CD4-positive, alpha-beta T cell treated with Interferon gamma for 1 hour (primary cell): Measurements from ENCODE around the gene ZNF432.
"Not testable (repeated sequence)": the region's sequence is repeated elsewhere in the genome, so short reads cannot be mapped to it uniquely, and the experiment has no call there.

Source experiments
- DNase-seq: peaks from one replicate; pipeline ENCODE4 v3.0.0-alpha.2; 2020

Gene ZNF432

DNA sequence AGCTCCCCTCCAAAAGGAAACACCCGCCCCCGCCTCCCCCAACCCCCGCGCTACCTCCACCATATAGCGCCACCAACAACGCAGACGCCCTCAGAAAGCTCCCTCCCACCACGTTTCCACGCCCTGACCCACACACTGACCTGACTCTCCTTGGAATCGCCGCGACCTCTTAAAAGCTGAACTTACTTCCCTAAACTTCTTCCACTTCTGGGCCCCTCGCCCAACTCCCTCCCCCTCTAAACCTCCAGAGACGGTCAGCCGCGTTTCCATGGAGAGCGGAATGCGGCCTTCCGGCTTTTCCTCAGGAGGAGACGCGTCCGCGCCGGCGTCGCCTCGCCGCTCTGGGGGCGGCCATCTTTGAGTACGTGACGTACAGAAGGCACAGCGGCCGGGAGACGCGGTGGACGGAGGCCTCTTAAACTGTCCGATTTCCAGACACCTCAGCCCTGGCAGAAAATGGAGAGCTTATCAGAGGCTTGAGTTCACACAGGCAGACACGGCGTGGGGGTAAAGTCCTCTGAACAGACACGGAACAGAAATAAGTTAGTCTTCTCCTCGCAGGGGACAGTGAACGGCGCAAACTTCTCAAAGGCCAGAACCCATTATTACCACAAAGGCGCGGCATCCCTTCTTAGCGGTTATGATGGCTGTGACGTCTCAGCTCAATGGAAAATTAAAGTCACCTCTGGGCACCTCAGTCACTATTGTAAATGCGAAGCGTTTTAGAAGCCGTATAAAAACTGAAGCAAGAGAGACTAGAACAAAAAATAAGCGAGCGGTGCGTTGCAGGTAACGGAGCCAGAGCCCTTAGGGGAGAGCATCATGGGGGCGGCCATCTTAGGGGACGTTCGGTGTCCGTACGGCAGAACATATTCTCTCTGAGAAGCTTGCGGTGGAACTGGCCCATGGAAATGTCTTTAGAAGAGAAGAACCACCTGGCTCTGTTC lies at the start of gene ZNF432:
Gene ZNF432, minus strand, starts transcription at position 284 of the 947 bp plus-strand sequence. CDS start 1,970 bp downstream, outside the sequence.
- peak; percentile 84 for DNase-seq

DNA sequence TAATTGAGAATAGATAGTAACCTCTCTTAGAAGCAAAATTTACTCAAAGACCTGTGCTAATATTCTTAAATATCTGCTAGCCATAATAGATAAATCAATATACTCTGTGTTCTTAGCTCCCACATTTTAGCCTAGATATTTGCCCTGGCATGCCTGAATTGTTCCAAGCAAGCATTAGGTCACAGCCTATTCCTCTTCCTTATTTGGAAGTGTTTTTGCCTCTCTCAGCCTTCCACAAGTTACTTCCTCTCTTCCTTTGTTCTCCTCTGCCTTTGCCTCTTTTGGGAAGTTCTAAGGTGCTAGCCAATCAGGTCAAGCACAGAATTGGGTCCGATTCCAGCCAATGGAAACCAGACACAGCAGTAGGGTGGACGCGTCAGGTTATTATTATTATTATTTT lies 47.8 kb upstream of the ZNF432 start:
- DNase-seq, result not testable (repeated sequence)

DNA sequence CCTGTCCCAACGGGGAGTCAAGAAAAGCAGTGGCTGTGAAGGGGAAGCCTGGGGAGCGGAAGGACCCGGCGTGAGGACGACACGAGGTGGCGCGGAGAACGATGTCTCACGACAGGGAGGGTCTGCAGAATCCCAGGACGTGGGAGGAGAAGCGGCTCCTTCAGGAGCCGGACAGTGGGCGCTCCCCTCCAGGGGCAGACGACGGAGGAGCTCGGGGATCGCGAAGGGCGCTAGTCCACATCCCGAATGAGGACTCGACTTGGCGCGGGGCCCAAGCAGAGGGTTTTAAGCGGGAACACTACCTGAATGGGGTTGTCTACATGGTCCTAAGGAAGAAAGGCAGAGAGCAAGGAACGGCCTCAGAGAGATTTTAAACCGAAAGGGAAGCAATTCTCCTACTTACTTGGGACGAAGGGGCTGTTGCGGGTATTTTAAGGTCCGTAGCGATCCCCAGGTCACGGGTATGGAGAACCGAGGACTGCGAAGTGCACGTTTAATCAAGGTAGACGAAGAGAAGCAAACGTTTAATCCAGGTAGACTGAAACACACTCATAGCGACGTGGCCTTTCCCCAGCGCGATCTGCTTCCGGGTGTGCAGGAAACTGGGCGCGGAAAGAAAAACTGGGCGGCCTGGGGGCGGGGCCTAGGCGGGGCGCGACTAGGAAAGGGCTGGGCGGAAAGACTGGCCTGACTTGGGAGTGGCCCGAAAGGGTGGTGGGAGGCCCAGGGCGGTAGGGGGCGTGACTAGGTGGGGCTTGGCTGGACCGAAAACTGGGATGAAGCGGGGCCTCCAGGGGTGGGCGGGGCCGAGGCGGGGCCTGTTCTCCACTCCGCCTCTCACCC lies 46.8 kb upstream of the ZNF432 start, which contains the start of gene ZNF841:
Gene ZNF841, minus strand, starts transcription at position 594 of the 843 bp plus-strand sequence. CDS start 10,964 bp downstream, outside the sequence.
- DNase-seq, result peak; percentile 87

DNA sequence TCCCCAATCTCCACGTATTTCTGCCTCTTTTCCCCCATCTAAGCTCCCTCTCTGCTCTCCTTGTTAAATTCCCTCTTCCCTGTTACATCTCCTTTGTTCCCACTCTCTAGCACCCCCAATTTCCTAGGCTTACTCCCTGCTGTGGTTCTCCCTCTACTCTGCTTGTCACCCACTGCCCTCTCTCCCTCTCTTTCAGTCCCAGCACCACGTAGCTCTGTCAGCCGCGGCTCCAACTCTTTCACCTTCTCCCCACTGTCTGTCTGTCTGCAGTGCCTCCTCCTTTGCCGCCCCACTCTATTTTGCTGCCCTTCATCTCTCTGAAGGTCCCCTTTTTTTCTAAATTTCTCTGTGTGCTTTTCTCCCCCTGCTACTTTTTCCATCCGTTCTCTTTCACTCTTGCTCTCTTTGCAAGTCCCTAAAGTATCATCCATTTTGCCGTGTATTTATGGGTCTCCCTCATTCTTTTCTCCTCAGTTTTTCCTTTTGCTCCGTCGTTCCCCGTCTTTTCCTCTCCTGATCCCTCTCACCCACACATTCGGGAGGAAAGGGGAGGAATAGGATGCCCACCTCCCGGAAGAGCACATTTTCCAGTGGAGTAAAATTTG lies 46.0 kb upstream of the ZNF432 start:
- no peak for DNase-seq

DNA sequence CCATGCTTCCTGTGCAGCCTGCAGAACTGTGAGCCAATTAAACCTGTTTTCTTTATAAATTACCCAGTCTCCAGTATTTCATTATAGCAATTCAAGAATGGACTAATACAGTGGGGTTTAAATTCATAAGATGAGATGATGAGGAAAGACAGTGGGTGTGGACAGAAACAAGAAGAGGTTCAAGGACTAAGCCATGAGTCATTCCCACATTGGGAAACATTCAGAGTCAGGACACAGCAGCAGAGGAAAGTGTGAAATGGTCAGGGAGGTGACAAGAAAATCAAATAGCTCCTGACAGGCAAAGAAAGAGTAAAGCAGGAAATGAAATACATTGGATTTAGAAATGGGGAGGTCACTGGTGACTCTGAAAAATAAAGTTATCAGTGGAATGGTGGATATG lies 37.8 kb upstream of the ZNF432 start:
- no peak for DNase-seq

DNA sequence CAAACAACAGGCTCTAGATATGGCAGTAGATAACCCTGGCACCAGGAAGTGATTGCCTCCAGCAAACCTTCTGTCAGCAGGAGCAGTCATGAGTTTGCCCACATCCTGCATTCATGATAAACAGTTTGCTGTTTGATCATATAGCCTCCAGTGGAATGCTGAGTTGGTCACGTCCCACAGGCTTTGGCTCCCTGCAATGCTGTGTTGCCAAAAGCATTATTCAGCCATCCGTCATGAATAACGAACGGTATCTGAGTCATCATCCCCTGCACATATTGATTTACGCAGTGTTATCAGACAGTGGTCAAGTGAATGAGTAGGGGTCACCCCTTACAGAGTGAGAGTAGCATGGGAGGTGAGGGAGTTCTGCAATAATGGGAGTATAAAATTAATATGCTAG lies 21.9 kb upstream of the ZNF432 start:
- DNase-seq, result no peak

DNA sequence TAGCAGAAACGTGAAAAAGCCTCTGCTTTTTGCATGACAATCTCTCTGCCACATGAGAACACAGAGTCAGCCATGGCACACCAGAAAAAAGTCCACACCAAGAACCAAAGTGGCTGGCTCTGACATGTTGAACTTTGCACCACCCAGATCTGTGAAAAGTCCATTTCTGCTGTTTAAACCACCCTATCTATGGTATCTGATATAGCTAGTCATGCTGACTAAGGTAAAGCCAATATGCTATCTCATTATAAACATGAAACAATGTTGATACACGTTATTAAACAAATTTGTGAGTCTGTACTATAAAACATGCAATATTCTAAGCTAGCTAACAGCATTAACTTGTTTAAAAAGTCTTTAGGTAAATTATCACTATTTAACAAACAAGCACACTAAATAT lies 21.0 kb upstream of the ZNF432 start:
- no peak for DNase-seq

DNA sequence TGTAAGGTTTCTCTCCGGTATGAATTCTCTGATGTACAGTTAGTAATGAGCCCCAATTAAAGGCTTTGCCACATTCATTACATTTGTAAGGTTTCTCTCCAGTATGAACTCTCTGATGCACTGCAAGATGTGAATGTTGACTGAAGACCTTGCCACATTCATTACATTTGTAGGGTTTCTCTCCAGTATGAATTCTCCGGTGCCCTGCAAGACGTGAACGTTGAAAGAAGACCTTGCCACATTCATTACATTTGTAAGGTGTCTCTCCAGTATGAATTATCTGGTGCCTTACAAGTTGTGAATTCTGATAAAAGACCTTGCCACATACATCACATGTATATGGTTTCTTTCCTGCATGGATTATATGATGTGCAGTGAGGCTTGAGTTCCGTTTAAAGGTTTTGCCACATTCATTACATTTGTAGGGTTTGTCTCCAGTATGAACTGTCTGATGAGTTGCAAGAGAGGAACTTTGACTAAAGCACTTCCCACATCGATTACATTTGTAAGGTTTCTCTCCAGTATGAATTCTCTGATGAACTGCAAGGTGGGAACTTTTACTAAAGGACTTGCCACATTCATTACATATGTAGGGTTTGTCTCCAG lies 17.7 kb upstream of the ZNF432 start:
- DNase-seq, result no peak

DNA sequence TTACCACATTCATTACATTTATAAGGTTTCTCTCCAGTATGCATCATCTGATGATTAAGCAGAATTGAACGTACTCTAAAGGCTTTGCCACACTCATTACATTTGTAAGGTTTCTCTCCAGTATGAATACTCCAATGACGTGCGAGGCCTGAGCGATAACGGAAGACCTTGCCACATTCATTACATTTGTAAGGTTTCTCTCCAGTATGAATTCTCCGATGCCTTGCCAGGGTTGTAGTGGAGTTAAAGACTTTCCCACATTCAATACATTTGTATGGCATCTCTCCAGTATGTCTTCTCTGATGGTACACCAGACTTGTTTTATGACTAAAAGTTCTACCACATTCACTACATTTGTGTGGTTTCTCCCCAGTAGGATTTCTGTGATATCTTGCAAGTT lies 16.8 kb upstream of the ZNF432 start:
- DNase-seq, result no peak

DNA sequence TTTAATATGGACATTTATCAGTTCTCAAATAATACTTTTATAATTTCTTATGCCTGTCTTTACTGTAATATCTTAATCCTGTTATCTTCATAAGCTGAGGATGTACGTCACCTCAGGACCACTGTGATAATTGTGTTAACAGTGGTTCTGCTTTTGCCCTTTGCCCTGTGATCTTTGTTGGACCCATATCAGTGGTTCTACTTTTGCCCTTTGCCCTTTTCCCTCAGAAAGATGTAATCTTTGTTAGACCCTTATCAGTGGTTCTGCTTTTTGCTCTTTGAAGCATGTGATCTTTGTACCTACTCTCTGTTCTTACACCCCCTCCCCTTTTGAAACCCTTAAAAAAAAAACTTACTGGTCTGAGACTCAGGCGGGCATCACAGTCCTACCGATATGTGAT lies 7.8 kb upstream of the ZNF432 start:
- not testable (repeated sequence) for DNase-seq

DNA sequence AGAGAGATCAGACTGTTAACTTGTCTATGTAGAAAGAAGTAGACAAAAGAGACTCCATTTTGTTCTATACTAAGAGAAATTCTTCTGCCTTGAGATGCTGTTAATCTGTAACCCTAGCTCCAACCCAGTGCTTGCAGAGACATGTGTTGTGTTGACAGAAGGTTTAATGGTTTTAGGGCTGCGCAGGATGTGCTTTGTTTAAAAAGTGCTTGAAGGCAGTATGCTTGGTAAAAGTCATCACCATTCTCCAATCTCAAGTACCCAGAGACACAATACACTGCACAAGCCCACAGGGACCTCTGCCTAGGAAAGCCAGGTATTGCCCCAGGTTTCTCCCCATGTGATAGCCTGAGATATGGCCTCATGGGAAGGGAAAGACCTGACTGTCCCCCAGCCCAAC lies 3.1 kb upstream of the ZNF432 start:
- not testable (repeated sequence) for DNase-seq

DNA sequence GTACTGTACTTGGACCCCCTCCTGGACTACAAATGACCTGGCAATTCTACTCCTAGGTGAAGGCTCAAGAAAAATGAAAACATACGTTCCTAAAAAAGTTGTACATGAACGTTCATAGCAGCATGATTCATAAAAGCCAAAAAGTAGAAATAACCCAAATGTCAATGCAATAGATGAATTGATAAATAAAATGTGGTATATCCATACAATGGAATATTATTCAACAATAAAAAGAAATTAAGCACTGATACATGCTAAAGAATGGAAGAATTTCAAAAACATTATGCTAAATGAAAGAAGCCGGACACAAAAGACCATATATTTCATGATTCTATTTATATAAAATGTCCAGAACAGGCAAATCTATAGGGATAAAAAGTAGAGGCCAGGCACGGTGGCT lies 9.5 kb downstream of the ZNF432 start:
- DNase-seq, result no peak

DNA sequence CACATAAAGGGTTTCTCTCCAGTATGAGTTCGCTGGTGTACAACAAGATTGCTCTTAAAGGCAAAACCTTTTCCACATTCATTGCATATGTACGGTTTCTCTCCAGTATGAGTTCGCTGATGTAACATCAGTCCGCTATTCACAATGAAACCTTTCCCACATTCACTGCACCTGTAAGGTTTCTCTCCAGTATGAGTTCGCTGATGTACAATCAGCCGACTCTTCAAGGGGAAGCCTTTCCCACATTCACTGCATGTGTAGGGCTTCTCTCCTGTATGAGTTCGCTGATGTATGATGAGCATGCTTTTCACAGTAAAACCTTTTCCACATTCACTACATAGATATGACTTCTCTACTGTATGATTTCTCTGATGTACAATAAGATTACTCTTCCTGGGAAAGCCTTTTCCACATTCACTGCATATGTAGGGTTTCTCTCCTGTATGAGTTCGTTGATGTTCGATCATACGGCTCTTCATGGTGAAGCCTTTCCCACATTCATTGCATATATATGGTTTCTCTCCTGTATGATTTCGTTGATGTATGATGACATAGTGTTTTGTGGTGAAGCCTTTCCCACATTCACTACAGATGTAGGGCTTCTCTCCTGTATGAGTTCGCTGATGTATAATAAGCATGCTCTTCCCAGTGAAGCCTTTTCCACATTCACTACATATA lies 14.4 kb downstream of the ZNF432 start:
- no peak for DNase-seq

DNA sequence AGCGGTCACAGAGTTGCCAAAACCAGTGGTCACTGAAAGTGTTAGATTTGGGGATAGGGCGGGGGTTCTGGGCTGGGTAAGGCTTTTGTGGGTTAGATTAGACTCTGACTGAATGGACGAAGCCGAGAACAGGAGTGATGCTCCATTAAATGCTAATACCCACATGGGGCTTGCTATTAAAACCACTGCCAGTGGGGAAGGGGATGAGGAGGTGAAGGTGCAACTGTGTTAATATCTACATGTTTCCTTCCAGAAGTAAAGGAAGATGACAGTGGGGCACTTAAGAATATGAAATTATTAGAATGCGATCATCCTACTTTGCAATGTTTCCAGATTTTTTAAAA lies 19.9 kb downstream of the ZNF432 start:
- DNase-seq, result no peak

DNA sequence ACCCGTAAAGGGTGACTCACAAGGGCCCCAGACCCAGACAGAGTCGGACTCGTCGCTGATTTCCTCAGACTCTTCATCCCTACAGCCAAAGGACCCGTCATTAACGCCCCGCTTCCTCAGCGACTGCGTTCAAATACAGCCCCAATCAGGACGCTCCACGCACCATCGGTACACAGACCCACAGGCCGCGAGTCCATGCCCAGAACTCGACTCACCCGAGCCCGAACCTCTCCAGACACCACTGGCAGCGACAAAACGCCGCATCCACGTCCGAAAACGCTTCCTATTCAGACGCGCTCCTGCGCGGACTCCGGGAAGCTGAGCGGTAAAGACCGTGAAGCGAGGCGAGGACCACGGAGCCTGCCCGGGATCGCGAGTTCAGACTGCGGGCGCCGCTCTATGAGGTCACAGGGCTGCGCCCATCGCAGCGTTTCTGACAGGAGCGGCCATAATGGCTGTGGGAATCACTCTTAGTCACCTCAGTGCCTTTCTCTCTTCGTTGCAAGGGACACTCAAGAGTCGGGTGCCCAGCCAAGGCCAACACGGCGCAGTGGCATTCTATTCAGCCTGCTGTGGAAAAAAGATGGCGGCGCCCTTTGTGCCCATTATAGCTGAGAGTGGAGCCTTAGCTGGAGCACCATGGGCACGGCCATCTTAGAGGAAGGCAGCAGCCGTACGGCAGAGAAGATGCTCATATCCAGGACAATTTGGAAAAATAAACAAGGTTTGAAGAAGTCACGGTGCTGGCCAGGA lies 20.4 kb downstream of the ZNF432 start, which contains the start of gene ZNF614:
Gene ZNF614, minus strand, starts transcription at position 353 of the 753 bp plus-strand sequence. CDS start 2,634 bp downstream, outside the sequence.
- DNase-seq, result peak; percentile 80

DNA sequence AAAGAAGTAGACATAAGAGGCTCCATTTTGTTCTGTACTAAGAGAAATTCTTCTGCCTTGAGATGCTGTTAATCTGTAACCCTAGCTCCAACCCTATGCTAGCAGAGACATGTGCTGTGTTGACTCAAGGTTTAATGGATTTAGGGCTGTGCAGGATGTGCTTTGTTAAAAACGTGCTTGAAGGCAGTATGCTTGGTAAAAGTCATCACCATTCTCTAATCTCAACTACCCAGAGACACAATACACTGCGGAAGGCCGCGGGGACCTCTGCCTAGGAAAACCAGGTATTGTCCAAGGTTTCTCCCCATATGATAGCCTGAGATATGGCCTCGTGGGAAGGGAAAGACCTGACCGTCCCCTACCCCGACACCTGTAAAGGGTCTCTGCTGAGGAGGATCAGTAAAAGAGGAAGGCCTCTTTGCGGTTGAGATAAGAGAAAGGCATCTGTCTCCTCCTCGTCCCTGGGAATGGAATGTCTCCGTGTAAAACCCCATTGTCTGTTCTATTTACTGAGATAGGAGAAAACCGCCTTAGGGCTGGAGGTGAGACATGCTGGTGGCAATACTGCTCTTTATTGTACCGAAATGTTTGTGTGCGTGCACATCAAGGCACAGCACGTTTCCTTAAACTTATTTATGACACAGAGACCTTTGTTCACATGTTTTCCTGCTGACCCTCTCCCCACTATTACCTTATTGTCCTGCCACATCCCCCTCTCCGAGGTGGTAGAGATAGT lies 22.2 kb downstream of the ZNF432 start:
- not testable (repeated sequence) for DNase-seq

DNA sequence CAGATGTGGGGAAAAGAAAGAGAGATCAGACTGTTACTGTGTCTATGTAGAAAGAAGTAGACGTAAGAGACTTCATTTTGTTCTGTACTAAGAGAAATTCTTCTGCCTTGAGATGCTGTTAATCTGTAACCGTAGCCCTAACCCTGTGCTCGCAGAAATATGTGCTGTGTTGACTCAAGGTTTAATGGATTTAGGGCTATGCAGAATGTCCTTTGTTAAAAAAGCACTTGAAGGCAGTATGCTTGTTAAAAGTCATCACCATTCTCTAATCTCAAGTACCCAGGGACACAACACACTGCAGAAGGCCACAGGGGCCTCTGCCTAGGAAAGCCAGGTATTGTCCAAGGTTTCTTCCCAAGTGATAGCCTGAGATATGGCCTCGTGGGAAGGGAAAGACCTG lies 24.2 kb downstream of the ZNF432 start:
- DNase-seq, result not testable (repeated sequence)

DNA sequence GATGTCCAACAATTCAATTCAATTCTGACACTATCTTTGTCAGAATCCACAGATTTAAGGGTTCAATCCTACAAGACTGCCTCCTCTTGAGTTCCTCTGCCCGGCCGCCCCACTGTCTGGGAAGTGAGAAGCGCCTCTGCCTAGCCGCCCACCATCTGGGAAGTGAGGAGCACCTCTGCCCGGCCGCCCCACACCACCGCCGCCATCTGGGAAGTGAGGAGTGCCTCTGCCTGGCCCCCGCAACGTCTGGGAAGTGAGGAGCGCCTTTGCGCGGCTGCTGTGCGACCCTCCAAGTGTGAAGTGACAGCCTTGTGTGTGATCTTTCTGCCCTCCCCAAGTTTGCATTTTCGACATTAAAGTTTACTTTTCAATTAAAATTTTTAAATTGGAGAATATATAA lies 26.4 kb downstream of the ZNF432 start:
- DNase-seq, result no peak

DNA sequence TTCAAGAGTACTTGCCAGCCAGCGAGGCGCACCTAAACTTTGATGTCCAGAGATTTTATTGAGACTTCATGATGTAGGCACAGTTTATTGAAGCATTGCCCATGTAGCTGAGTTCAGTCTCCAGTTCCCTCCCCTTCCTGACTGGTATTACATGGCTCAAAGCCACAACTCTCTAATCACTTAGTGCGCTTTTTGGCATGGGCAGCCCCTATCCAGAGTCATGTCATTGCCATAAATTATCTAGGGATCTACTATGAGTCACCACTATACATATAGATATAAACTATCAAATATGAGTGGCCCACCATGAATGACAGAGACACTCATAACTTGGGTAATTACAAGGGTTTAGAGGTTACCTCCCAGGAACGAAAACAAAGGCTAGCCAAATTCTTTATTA lies 28.1 kb downstream of the ZNF432 start:
- DNase-seq, result no peak

DNA sequence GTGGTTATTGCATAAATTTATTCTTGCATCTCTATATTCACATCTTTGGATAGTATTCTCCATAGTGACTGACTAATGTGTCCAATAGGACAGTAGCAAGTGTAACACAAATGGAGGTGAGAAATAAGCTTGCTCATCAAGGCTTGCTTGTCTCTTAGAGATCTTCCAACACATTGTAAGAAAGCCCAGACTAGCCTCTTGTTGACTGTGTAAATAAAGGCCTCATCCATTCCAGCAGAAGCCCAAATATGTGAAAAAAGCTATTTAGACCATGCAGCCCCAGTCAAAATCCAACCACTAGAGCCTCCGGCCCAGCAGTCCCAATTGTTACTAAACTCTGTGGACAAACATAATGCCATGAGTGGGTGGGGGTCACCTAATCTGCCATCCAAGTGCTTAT lies 38.0 kb downstream of the ZNF432 start:
- no peak for DNase-seq
